Frontal cortex (tissue), 4 donors: Measurements from ENCODE around the gene WDFY2. TPM values are rescaled to one million over a fixed set of nuclear protein-coding genes. Genes with fewer than 3 reads are reported as not detected.
"Not testable (repeated sequence)": the region's sequence is repeated elsewhere in the genome, so short reads cannot be mapped to it uniquely, and the experiment has no call there.

ENCODE experiments used
- DNase-seq, 2 donors: peaks; one replicate each; pipeline ENCODE4 v3.0.0; 2012; ENCODE audit warnings: low spot score in 2 of 2
- FAIRE-seq: peaks from 2 replicates; lab custom pipeline; 2012; peaks lifted over from hg19 to GRCh38; lab: Jason Lieb, UNC
- total RNA-seq: library from RNA; depleted of rRNA; stranded (reverse); fragments of >200 nt; gene quantifications from one replicate; pipeline ENCODE4 v1.2.3, GENCODE V29; 2014
- donor health status: control.
- donor health status: control.
- donor health status: control.

Gene WDFY2
- total RNA-seq, 1 donor from 2014 or later: 4.9 TPM

- DNase-seq, FAIRE-seq: not testable (repeated sequence)
These were observed 67.9 kb downstream of the WDFY2 start for GRCh38 chr13:51652193-51652592.

GRCh38 chr13:51659276-51660127 lies 75.2 kb downstream of the WDFY2 start:
- DNase-seq (no peak), FAIRE-seq (no peak)

- FAIRE-seq (no peak), DNase-seq (no peak)
These were observed 76.6 kb downstream of the WDFY2 start for GRCh38 chr13:51660813-51661212.

- no peak for DNase-seq
- no peak for FAIRE-seq
These were observed 80.0 kb downstream of the WDFY2 start for GRCh38 chr13:51663973-51664957.

GRCh38 chr13:51665456-51665855 lies 81.2 kb downstream of the WDFY2 start:
- no peak for FAIRE-seq
- DNase-seq: no peak

GRCh38 chr13:51666374-51666773 lies 82.1 kb downstream of the WDFY2 start:
- no peak for FAIRE-seq
- DNase-seq: no peak

GRCh38 chr13:51666839-51667238 lies 82.6 kb downstream of the WDFY2 start:
- DNase-seq (no peak), FAIRE-seq (no peak)

- DNase-seq (no peak), FAIRE-seq (no peak)
These were observed 84.4 kb downstream of the WDFY2 start for GRCh38 chr13:51668580-51669195.

- DNase-seq (no peak), FAIRE-seq (no peak)
These were observed 88.9 kb downstream of the WDFY2 start for GRCh38 chr13:51673165-51673564.

GRCh38 chr13:51674276-51674675 lies 90.0 kb downstream of the WDFY2 start:
- FAIRE-seq (no peak), DNase-seq (no peak)

- DNase-seq: no peak
These were observed 91.1 kb downstream of the WDFY2 start for GRCh38 chr13:51675385-51675784.

GRCh38 chr13:51675877-51676276 lies 91.6 kb downstream of the WDFY2 start:
- FAIRE-seq: no peak
- DNase-seq: no peak

More at GRCh38 chr13:51675385-51675784, 91.1 kb downstream of the WDFY2 start:
- no peak for FAIRE-seq

- FAIRE-seq (no peak), DNase-seq (no peak)
These were observed 92.5 kb downstream of the WDFY2 start for GRCh38 chr13:51676739-51677138.

- FAIRE-seq: no peak
- no peak for DNase-seq
These were observed 94.2 kb downstream of the WDFY2 start for GRCh38 chr13:51678420-51678819.

GRCh38 chr13:51679616-51680015 lies 95.4 kb downstream of the WDFY2 start:
- FAIRE-seq (no peak), DNase-seq (no peak)

GRCh38 chr13:51681037-51681678 lies 96.9 kb downstream of the WDFY2 start:
- FAIRE-seq (no peak), DNase-seq (no peak)

- no peak for DNase-seq
- FAIRE-seq: no peak
These were observed 98.4 kb downstream of the WDFY2 start for GRCh38 chr13:51682686-51683085.

GRCh38 chr13:51683597-51683996 lies 99.3 kb downstream of the WDFY2 start:
- FAIRE-seq (no peak), DNase-seq (no peak)

- FAIRE-seq (no peak), DNase-seq (no peak)
These were observed 99.8 kb downstream of the WDFY2 start for GRCh38 chr13:51684076-51684475.
